ENCODE results near the gene SLC6A15. TPM values are rescaled to one million over a fixed set of nuclear protein-coding genes. Genes with fewer than 3 reads are reported as not detected.

The SLC6A15 gene
- total RNA-seq, 1 experiment from 2014 or later = 0.07 TPM

GRCh38 chr12:84919271-84919670, 6.7 kb upstream of the SLC6A15 start:
- POLR2A ChIA-PET = no interaction called here
- Histone ChIP-seq H4K20me1 (ENCODE audit: insufficient read depth) (no peaks in the 10 kb centered on the region), H2AFZ (ENCODE audit: low read depth, low read length, poor library complexity, severe bottlenecking) (no peak overlapping the region), H3K79me2 (ENCODE audit: insufficient read depth, low read length) (no peaks in the 10 kb centered on the region), H3K4me2 (ENCODE audit: low read length) (no peak overlapping the region), H3K4me3 (replicated peaks in 1 of 2; ENCODE audit: low read depth in 1 of 2, low read length in 2 of 2) (no peak overlapping the region), H3K27me3 (ENCODE audit: insufficient read depth, low read length) (no peaks in the 10 kb centered on the region), H3K9me3 (ENCODE audit: control insufficient read depth in 1 of 2, insufficient read depth in 1 of 2, low read depth in 1 of 2, low read length in 2 of 2) (no peaks in the 10 kb centered on the region), H3K4me1 (ENCODE audit: control insufficient read depth in 1 of 2, insufficient read depth in 2 of 2, low read length in 2 of 2) (no peaks in the 10 kb centered on the region), H3K27ac (ENCODE audit: low read depth, low read length) (no peak overlapping the region), H3K36me3 (ENCODE audit: control insufficient read depth in 1 of 2, insufficient read depth in 2 of 2, low read length in 2 of 2) (no peaks in the 10 kb centered on the region), H3K9me2 (ENCODE audit: insufficient read depth) (no peaks in the 10 kb centered on the region), H3K9ac (ENCODE audit: low read length) (no peak overlapping the region)
- BruUV-seq (replicated peaks) = no TSS peak
- CTCF ChIA-PET = no interaction called here
- no peak for DNase-seq (ENCODE audit: low read depth, low spot score)
- ATAC-seq = no peak
- TF ChIP-seq, protein P1, sequence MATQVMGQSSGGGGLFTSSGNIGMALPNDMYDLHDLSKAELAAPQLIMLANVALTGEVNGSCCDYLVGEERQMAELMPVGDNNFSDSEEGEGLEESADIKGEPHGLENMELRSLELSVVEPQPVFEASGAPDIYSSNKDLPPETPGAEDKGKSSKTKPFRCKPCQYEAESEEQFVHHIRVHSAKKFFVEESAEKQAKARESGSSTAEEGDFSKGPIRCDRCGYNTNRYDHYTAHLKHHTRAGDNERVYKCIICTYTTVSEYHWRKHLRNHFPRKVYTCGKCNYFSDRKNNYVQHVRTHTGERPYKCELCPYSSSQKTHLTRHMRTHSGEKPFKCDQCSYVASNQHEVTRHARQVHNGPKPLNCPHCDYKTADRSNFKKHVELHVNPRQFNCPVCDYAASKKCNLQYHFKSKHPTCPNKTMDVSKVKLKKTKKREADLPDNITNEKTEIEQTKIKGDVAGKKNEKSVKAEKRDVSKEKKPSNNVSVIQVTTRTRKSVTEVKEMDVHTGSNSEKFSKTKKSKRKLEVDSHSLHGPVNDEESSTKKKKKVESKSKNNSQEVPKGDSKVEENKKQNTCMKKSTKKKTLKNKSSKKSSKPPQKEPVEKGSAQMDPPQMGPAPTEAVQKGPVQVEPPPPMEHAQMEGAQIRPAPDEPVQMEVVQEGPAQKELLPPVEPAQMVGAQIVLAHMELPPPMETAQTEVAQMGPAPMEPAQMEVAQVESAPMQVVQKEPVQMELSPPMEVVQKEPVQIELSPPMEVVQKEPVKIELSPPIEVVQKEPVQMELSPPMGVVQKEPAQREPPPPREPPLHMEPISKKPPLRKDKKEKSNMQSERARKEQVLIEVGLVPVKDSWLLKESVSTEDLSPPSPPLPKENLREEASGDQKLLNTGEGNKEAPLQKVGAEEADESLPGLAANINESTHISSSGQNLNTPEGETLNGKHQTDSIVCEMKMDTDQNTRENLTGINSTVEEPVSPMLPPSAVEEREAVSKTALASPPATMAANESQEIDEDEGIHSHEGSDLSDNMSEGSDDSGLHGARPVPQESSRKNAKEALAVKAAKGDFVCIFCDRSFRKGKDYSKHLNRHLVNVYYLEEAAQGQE (IDR thresholded peaks at IDR 0.05; ENCODE audit: low read depth) = no peak
- TF ChIP-seq SRF (IDR thresholded peaks at IDR 0.05; ENCODE audit: low read depth) = no peak
- no peak for TF ChIP-seq RAD21 (IDR thresholded peaks at IDR 0.05; ENCODE audit: low read depth)
- TF ChIP-seq, protein P2, sequence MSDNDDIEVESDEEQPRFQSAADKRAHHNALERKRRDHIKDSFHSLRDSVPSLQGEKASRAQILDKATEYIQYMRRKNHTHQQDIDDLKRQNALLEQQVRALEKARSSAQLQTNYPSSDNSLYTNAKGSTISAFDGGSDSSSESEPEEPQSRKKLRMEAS (IDR thresholded peaks at IDR 0.05) = no peak
- TF ChIP-seq CBX3 (IDR thresholded peaks at IDR 0.05; ENCODE audit: low read depth) = no peak
- no peak for TF ChIP-seq POLR2A (IDR thresholded peaks at IDR 0.05; ENCODE audit: borderline replicate concordance, extremely low read depth, insufficient read depth, insufficient read length)
- no peak for TF ChIP-seq EZH2 (IDR thresholded peaks at IDR 0.05)
- TF ChIP-seq SIN3A (IDR thresholded peaks at IDR 0.05; ENCODE audit: low read depth) = no peak
- no peak for TF ChIP-seq YY1 (IDR thresholded peaks at IDR 0.05; ENCODE audit: extremely low read depth, insufficient replicate concordance, low read depth, low read length)
- no peak for TF ChIP-seq FOSL1 (IDR thresholded peaks at IDR 0.05; ENCODE audit: low read depth)
- no peak for TF ChIP-seq ELF1 (IDR thresholded peaks at IDR 0.05; ENCODE audit: borderline replicate concordance, low read depth)
- TF ChIP-seq SP1 (IDR thresholded peaks at IDR 0.05; ENCODE audit: low read depth) = no peak
- no peak for TF ChIP-seq POLR2AphosphoS5 (IDR thresholded peaks at IDR 0.05; ENCODE audit: low read depth, low read length)
- TF ChIP-seq, protein P3, sequence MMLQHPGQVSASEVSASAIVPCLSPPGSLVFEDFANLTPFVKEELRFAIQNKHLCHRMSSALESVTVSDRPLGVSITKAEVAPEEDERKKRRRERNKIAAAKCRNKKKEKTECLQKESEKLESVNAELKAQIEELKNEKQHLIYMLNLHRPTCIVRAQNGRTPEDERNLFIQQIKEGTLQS (IDR thresholded peaks at IDR 0.05) = no peak
- TF ChIP-seq ZFX (IDR thresholded peaks at IDR 0.05) = no peak
- TF ChIP-seq ZBTB33 (IDR thresholded peaks at IDR 0.05; ENCODE audit: extremely low read depth, insufficient replicate concordance, low read length) = no peak
- TF ChIP-seq ZNF274 (IDR thresholded peaks at IDR 0.05; ENCODE audit: low read depth, low read length) = no peak
- TF ChIP-seq TCF7L2 (IDR thresholded peaks at IDR 0.05; ENCODE audit: borderline replicate concordance, extremely low read depth, insufficient read depth, insufficient read length) = no peak
- no peak for TF ChIP-seq JUND (IDR thresholded peaks at IDR 0.05)
- no peak for TF ChIP-seq CEBPB (IDR thresholded peaks at IDR 0.05; ENCODE audit: low read depth)
- RAD21 ChIA-PET (ENCODE audit: low non-redundant PET in 1 of 2, low total read pairs in 2 of 2, uncharacterized antibody in 2 of 2, unreplicated experiment in 2 of 2) = no interaction called here
- intact Hi-C loops (cut with micrococcal nuclease) = no loop called here

Data from HCT116 (cell line).